Measurements from ENCODE around the gene NSD2. TPM values are rescaled to one million over a fixed set of nuclear protein-coding genes. Genes with fewer than 3 reads are reported as not detected.
"Not testable (repeated sequence)": the region's sequence is repeated elsewhere in the genome, so short reads cannot be mapped to it uniquely, and the experiment has no call there.

The NSD2 gene
- total and polyA plus RNA-seq, 9 donors, result 9.1 to 41.9 (median 20.3) TPM

DNA sequence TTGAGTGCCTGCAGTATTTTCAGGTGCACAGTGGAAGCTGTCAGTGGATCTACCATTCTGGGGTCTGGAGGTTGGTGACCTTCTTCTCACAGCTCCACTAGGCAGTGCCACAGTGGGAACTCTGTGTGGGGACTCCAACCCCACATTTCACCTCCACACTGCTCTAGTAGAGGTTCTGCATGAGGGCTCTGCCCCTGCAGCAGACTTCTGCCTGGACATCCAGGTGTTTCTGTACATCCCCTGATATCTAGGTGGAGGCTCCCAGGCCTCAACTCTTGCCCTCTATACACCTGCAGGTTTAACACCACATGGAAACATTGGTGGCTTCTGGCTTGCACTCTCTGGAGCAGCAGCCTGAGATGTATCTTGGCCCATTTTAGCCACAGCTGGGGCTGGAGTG, 154.6 kb downstream of the NSD2 start:
- no peaks in the 10 kb centered on the region for H3K27me3 ChIP-seq
- H3K27ac ChIP-seq, result no peak overlapping the region
- no peaks in the 10 kb centered on the region for H3K4me1 ChIP-seq (ENCODE audit: insufficient read depth)
- no peaks in the 10 kb centered on the region for H3K36me3 ChIP-seq
- DNase-seq, result no peak
- no peak for TF ChIP-seq EP300 (IDR thresholded peaks at IDR 0.05)
- TF ChIP-seq POLR2A (IDR thresholded peaks at IDR 0.05), result no peak
- TF ChIP-seq, protein P1, sequence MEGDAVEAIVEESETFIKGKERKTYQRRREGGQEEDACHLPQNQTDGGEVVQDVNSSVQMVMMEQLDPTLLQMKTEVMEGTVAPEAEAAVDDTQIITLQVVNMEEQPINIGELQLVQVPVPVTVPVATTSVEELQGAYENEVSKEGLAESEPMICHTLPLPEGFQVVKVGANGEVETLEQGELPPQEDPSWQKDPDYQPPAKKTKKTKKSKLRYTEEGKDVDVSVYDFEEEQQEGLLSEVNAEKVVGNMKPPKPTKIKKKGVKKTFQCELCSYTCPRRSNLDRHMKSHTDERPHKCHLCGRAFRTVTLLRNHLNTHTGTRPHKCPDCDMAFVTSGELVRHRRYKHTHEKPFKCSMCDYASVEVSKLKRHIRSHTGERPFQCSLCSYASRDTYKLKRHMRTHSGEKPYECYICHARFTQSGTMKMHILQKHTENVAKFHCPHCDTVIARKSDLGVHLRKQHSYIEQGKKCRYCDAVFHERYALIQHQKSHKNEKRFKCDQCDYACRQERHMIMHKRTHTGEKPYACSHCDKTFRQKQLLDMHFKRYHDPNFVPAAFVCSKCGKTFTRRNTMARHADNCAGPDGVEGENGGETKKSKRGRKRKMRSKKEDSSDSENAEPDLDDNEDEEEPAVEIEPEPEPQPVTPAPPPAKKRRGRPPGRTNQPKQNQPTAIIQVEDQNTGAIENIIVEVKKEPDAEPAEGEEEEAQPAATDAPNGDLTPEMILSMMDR (IDR thresholded peaks at IDR 0.05), result no peak
- no peak overlapping the region for H3K4me3 ChIP-seq
- intact Hi-C loops (cut with DNase I), result no loop called here
- H3K9me3 ChIP-seq, result no peaks in the 10 kb centered on the region

DNA sequence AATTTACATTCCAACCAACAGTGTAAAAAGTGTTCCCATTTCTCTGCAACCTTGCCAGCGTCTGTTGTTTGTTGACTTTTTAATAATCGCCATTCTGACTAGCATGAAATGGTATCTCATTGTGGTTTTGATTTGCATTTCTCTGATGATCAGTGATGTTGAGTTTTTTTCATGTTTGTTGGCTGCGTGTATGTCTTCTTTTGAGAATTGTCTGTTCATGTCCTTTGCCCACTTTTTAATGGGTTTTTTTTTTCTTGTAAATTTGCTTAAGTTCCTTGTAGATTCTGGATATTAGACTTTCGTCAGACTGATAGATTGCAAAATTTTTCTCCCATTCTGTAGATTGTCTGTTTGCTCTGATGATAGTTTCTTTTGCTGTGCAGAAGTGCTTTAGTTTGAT, 155.9 kb downstream of the NSD2 start:
- H3K27me3 ChIP-seq; H3K4me1 ChIP-seq (ENCODE audit: insufficient read depth); intact Hi-C loops (cut with DNase I); DNase-seq; H3K36me3 ChIP-seq; H3K4me3 ChIP-seq; H3K27ac ChIP-seq; H3K9me3 ChIP-seq: not testable (repeated sequence)
- WGBS, 3 donors, result 90 to 91% (median 91%) methylated on average over 4 of the region's 4 CpGs

DNA sequence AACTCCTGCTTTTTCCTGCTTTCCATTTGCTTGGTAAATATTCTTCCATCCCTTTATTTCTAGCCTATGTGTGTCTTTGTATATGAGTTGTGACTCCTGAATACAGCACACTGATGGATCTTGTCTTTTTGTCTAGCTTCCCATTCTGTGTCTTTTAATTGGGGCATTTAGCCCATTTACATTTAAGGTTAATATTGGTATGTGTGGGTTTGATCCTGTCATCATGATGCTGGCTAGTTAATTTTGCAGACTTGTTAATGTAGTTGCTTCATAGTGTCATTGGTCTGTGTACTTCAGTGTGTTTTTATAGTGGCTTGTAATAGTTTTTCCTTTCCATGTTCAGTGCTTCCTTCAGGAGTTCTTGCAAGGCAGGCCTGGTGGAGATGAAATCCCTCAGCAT, 160.0 kb downstream of the NSD2 start:
- intact Hi-C loops (cut with DNase I), result not testable (repeated sequence)

More for the DNA sequence above, 160.0 kb downstream of the NSD2 start:
- not testable (repeated sequence) for H3K27me3 ChIP-seq; H3K4me1 ChIP-seq (ENCODE audit: insufficient read depth); H3K27ac ChIP-seq; H3K9me3 ChIP-seq; DNase-seq; H3K36me3 ChIP-seq; H3K4me3 ChIP-seq

MicroRNA genes within 50 kb of the gene (microRNA counts, 767-probe panel; counts per million panel counts)
- microRNA hsa-miR-943, result 530 counts per million, percentile 78 among the panel's probes with 10 or more counts

Small RNA genes within 50 kb of the gene (microRNA-seq; reads per million reads assigned to microRNA genes)
- gene MIR943, result 0 reads per million in 3 donors

Small RNA genes within 50 kb of the gene (small RNA-seq; reads per million reads assigned to genes)
- gene SCARNA22, result 9.9 reads per million, percentile 84 among the genes with 10 or more reads in this experiment

Other genes with a start within 250 kb of the NSD2 start
- gene FAM53A, start 187.1 kb upstream of the NSD2 start, total RNA-seq, result 1 to 10 TPM; 1.7 to 5.1 (median 2.4) TPM
- gene FAM53A, start 187.1 kb upstream of the NSD2 start, polyA plus RNA-seq, result 1 to 10 TPM in 1 of 2 donors, under 1 TPM in 1; 0.32 to 4.3 TPM
- 10 to 100 TPM; 32.0 to 51.4 (median 36.7) TPM for gene SLBP, start 159.1 kb upstream of the NSD2 start, total RNA-seq
- 10 to 100 TPM; 30.9 to 64.8 TPM for gene SLBP, start 159.1 kb upstream of the NSD2 start, polyA plus RNA-seq
- gene TMEM129, start 150.1 kb upstream of the NSD2 start, total RNA-seq, result 10 to 100 TPM; 27.6 to 42.5 (median 40.3) TPM
- gene TMEM129, start 150.1 kb upstream of the NSD2 start, polyA plus RNA-seq, result 10 to 100 TPM in 1 of 2 donors, 1 to 10 TPM in 1; 5.6 to 43.2 TPM
- 10 to 100 TPM in 1 of 7 donors, 1 to 10 TPM in 6; 2.1 to 10.4 (median 6.0) TPM for gene TACC3, start 149.9 kb upstream of the NSD2 start, total RNA-seq
- 1 to 10 TPM; 5.3 to 7.0 TPM for gene TACC3, start 149.9 kb upstream of the NSD2 start, polyA plus RNA-seq
- gene FGFR3, start 78.1 kb upstream of the NSD2 start, total RNA-seq, result 1 to 10 TPM in 3 of 7 donors, under 1 TPM in 4; 0.25 to 9.2 (median 0.72) TPM
- under 1 TPM; 0.12 to 0.53 TPM for gene FGFR3, start 78.1 kb upstream of the NSD2 start, polyA plus RNA-seq
- 10 to 100 TPM; 22.7 to 43.6 (median 31.0) TPM for gene LETM1, start 15.2 kb upstream of the NSD2 start, total RNA-seq
- gene LETM1, start 15.2 kb upstream of the NSD2 start, polyA plus RNA-seq, result 10 to 100 TPM in 1 of 2 donors, 1 to 10 TPM in 1; 9.3 to 11.9 TPM
- gene NELFA, start 137.6 kb downstream of the NSD2 start, total RNA-seq, result 10 to 100 TPM; 22.7 to 42.8 (median 32.6) TPM
- gene NELFA, start 137.6 kb downstream of the NSD2 start, polyA plus RNA-seq, result 10 to 100 TPM; 12.5 to 30.8 TPM
- 1 to 10 TPM in 4 of 7 donors, under 1 TPM in 3; 0.24 to 4.1 (median 1.3) TPM for gene NAT8L, start 187.9 kb downstream of the NSD2 start, total RNA-seq
- gene NAT8L, start 187.9 kb downstream of the NSD2 start, polyA plus RNA-seq, result 1 to 10 TPM in 1 of 2 donors, under 1 TPM in 1; 0.80 to 1.7 TPM

Data from ovary (tissue), 9 donors.